Neuronal stem cell (in vitro differentiated cells): ENCODE results near the gene ZC3H12C.

Experiments
- DNase-seq: peaks from one replicate; pipeline ENCODE4 v3.0.0-alpha.2; 2013; ENCODE audit warnings: low spot score
- H2AFZ ChIP-seq: one replicate; pipeline ENCODE4 v1.6.1; 2013; ENCODE audit warnings: mild to moderate bottlenecking, low read length, inconsistent platforms
- H2AK5ac ChIP-seq: 2 replicates; pipeline ENCODE4 v1.6.1; 2013; ENCODE audit warnings: low read depth, mild to moderate bottlenecking, inconsistent platforms, low read length, moderate library complexity, mixed read lengths
- H2BK120ac ChIP-seq: 2 replicates; pipeline ENCODE4 v1.6.1; 2013; ENCODE audit warnings: low read depth, mild to moderate bottlenecking, inconsistent platforms, low read length, moderate library complexity, mixed read lengths
- H2BK12ac ChIP-seq: one replicate; pipeline ENCODE4 v1.6.1; 2013; ENCODE audit warnings: low read length, inconsistent platforms
- H2BK15ac ChIP-seq: 2 replicates; pipeline ENCODE4 v1.6.1; 2013; ENCODE audit warnings: mild to moderate bottlenecking, low read length, inconsistent platforms, mixed read lengths
- H2BK5ac ChIP-seq: one replicate; pipeline ENCODE4 v1.6.1; 2013; ENCODE audit warnings: inconsistent platforms, mild to moderate bottlenecking, low read length, moderate library complexity
- H3K14ac ChIP-seq: one replicate; pipeline ENCODE4 v1.6.1; 2013; ENCODE audit warnings: low read length, inconsistent platforms
- H3K18ac ChIP-seq: 2 replicates; pipeline ENCODE4 v1.6.1; 2013; ENCODE audit warnings: low read length, inconsistent platforms
- H3K23ac ChIP-seq: 2 replicates; pipeline ENCODE4 v1.6.1; 2013; ENCODE audit warnings: low read depth, mild to moderate bottlenecking, mixed read lengths, low read length, inconsistent platforms; ENCODE audit not compliant: poor library complexity
- H3K27ac ChIP-seq: replicated peaks from 3 replicates; pipeline ENCODE4 v1.5.1; 2013; ENCODE audit warnings: low read length, inconsistent platforms
- H3K27me3 ChIP-seq, 3 experiments: 2 replicates each; pipeline ENCODE4 v1.6.1; 2013; ENCODE audit warnings: low read length in 3 of 3, mild to moderate bottlenecking in 2 of 3, inconsistent platforms in 1 of 3, low read depth in 1 of 3, mixed read lengths in 1 of 3, moderate library complexity in 1 of 3; ENCODE audit not compliant: control insufficient read depth in 3 of 3, insufficient read depth in 3 of 3
- H3K36me3 ChIP-seq, 2 donors: replicated peaks in 1 of 2; 2 replicates each; pipeline ENCODE4 v1.6.1; 2013; ENCODE audit warnings: low read length in 2 of 2; ENCODE audit not compliant: control insufficient read depth in 2 of 2, insufficient read depth in 2 of 2
- H3K4ac ChIP-seq: 2 replicates; pipeline ENCODE4 v1.6.1; 2013; ENCODE audit warnings: inconsistent platforms, mild to moderate bottlenecking, low read length, moderate library complexity
- H3K4me1 ChIP-seq, 2 donors: 1 replicate in 1 of 2; 2 replicates in 1 of 2; pipeline ENCODE4 v1.6.1; 2013; ENCODE audit warnings: low read length in 2 of 2, low read depth in 1 of 2; ENCODE audit not compliant: control insufficient read depth in 2 of 2, insufficient read depth in 1 of 2
- H3K4me2 ChIP-seq: one replicate; pipeline ENCODE4 v1.6.1; 2013; ENCODE audit warnings: mild to moderate bottlenecking, low read length, inconsistent platforms; ENCODE audit not compliant: insufficient read depth, poor library complexity, severe bottlenecking
- H3K4me3 ChIP-seq, 2 donors: 2 replicates each; pipeline ENCODE4 v1.5.1; 2013; ENCODE audit warnings: low read length in 2 of 2, mild to moderate bottlenecking in 2 of 2, inconsistent platforms in 1 of 2, moderate library complexity in 1 of 2
- H3K79me1 ChIP-seq: one replicate; pipeline ENCODE4 v1.6.1; 2013; ENCODE audit warnings: low read depth, mild to moderate bottlenecking, inconsistent platforms, low read length, moderate library complexity
- H3K9ac ChIP-seq: one replicate; pipeline ENCODE4 v1.6.1; 2013; ENCODE audit warnings: mild to moderate bottlenecking, low read depth, low read length, inconsistent platforms; ENCODE audit not compliant: poor library complexity
- H3K9me3 ChIP-seq, 2 donors: replicated peaks in 1 of 2; 2 replicates each; pipeline versions ENCODE3 to v1.6.1; 2013; ENCODE audit warnings: low read length in 2 of 2, mild to moderate bottlenecking in 2 of 2, inconsistent platforms in 1 of 2, low read depth in 1 of 2, mixed read lengths in 1 of 2, moderate library complexity in 1 of 2; ENCODE audit not compliant: control insufficient read depth in 2 of 2, insufficient read depth in 1 of 2
- H4K8ac ChIP-seq: one replicate; pipeline ENCODE4 v1.6.1; 2013; ENCODE audit warnings: low read depth, mild to moderate bottlenecking, inconsistent platforms, low read length, moderate library complexity
- H4K91ac ChIP-seq: one replicate; pipeline ENCODE4 v1.6.1; 2013; ENCODE audit warnings: low read length, low read depth, mild to moderate bottlenecking, inconsistent platforms; ENCODE audit not compliant: poor library complexity
- WGBS, 2 donors: extraction: QIAGEN DNeasy Blood & Tissue Kit; methylation state at CpG; one replicate each; pipeline ENCODE4 v1.1.7; 2013; ENCODE audit warnings: missing lambda C conversion rate in 2 of 2, mixed read lengths in 1 of 2; ENCODE audit not compliant: insufficient read length in 2 of 2, insufficient replicate concordance in 1 of 2; ENCODE audit errors: extremely low coverage in 2 of 2; 5-methylcytosine and 5-hydroxymethylcytosine counted together

The ZC3H12C gene

GRCh38 chr11:110199184-110199981, 106.2 kb downstream of the ZC3H12C start:
- H2BK12ac ChIP-seq, result no peak overlapping the region
- no peak overlapping the region for H2AFZ ChIP-seq
- WGBS, 2 donors, result no CpG with 5 or more reads among the region's 4 CpGs
- no peak overlapping the region for H3K4me2 ChIP-seq
- H4K8ac ChIP-seq, result no peak overlapping the region
- H3K9ac ChIP-seq, result no peak overlapping the region
- no peaks in the 10 kb centered on the region for H3K79me1 ChIP-seq
- peaks cover 0 to 3% of the 10 kb centered on the region in 2 donors for H3K4me1 ChIP-seq
- DNase-seq, result no peak
- no peak overlapping the region for H2BK120ac ChIP-seq
- H2BK5ac ChIP-seq, result no peak overlapping the region
- no peak overlapping the region for H4K91ac ChIP-seq
- no peak overlapping the region for H3K4me3 ChIP-seq
- H3K9me3 ChIP-seq, result no peaks in the 10 kb centered on the region
- no peak overlapping the region for H2BK15ac ChIP-seq
- no peaks in the 10 kb centered on the region for H3K27me3 ChIP-seq
- H3K36me3 ChIP-seq, result no peaks in the 10 kb centered on the region
- no peak overlapping the region for H3K23ac ChIP-seq
- H2AK5ac ChIP-seq, result no peak overlapping the region
- H3K4ac ChIP-seq, result no peak overlapping the region
- no peak overlapping the region for H3K14ac ChIP-seq
- H3K18ac ChIP-seq, result no peak overlapping the region
- H3K27ac ChIP-seq, result no peak overlapping the region

GRCh38 chr11:110200241-110200640, 107.0 kb downstream of the ZC3H12C start:
- no peak overlapping the region for H3K18ac ChIP-seq
- H3K9me3 ChIP-seq, result no peaks in the 10 kb centered on the region
- no peak overlapping the region for H4K8ac ChIP-seq
- no peak overlapping the region for H2BK15ac ChIP-seq
- H3K79me1 ChIP-seq, result no peaks in the 10 kb centered on the region
- no peak overlapping the region for H3K4me2 ChIP-seq
- H3K27ac ChIP-seq, result no peak overlapping the region
- no peak overlapping the region for H2AK5ac ChIP-seq
- H3K4ac ChIP-seq, result no peak overlapping the region
- no peak for DNase-seq
- H3K9ac ChIP-seq, result no peak overlapping the region
- H2BK120ac ChIP-seq, result no peak overlapping the region
- no peak overlapping the region for H2AFZ ChIP-seq
- no peak overlapping the region for H3K14ac ChIP-seq
- no peaks in the 10 kb centered on the region for H3K36me3 ChIP-seq
- WGBS, 2 donors, result no CpG with 5 or more reads among the region's 6 CpGs
- H2BK12ac ChIP-seq, result no peak overlapping the region
- H3K4me1 ChIP-seq, result peaks cover 0 to 3% of the 10 kb centered on the region in 2 donors
- H3K27me3 ChIP-seq, result no peaks in the 10 kb centered on the region
- H2BK5ac ChIP-seq, result no peak overlapping the region
- H3K4me3 ChIP-seq, result no peak overlapping the region
- no peak overlapping the region for H4K91ac ChIP-seq
- no peak overlapping the region for H3K23ac ChIP-seq

- H3K79me1 ChIP-seq, result no peaks in the 10 kb centered on the region
- H3K27ac ChIP-seq, result no peak overlapping the region
- no peak for DNase-seq
- H3K4ac ChIP-seq, result no peak overlapping the region
- no peak overlapping the region for H3K4me2 ChIP-seq
- no peak overlapping the region for H2BK5ac ChIP-seq
- H2BK15ac ChIP-seq, result no peak overlapping the region
- no peak overlapping the region for H3K9ac ChIP-seq
- no peak overlapping the region for H2BK120ac ChIP-seq
- WGBS, 2 donors, result no CpG with 5 or more reads among the region's 10 CpGs
- no peak overlapping the region for H3K14ac ChIP-seq
- no peaks in the 10 kb centered on the region for H3K9me3 ChIP-seq
- peaks cover 0 to 3% of the 10 kb centered on the region in 2 donors for H3K4me1 ChIP-seq
- no peak overlapping the region for H4K91ac ChIP-seq
- no peak overlapping the region for H2BK12ac ChIP-seq
- no peak overlapping the region for H2AK5ac ChIP-seq
- H3K27me3 ChIP-seq, result no peaks in the 10 kb centered on the region
- H3K4me3 ChIP-seq, result no peak overlapping the region
- H2AFZ ChIP-seq, result no peak overlapping the region
- no peak overlapping the region for H4K8ac ChIP-seq
- H3K36me3 ChIP-seq, result no peaks in the 10 kb centered on the region
- no peak overlapping the region for H3K23ac ChIP-seq
- no peak overlapping the region for H3K18ac ChIP-seq
Observed at GRCh38 chr11:110200836-110201235, 107.6 kb downstream of the ZC3H12C start.

- no peak overlapping the region for H3K14ac ChIP-seq
- no peak overlapping the region for H4K8ac ChIP-seq
- no peak for DNase-seq
- H3K4ac ChIP-seq, result no peak overlapping the region
- H3K4me2 ChIP-seq, result no peak overlapping the region
- no peak overlapping the region for H2BK5ac ChIP-seq
- H3K79me1 ChIP-seq, result no peaks in the 10 kb centered on the region
- H2BK15ac ChIP-seq, result no peak overlapping the region
- peak overlapping the region; percentile 36 for H2AK5ac ChIP-seq
- no peak overlapping the region for H3K27ac ChIP-seq
- no peak overlapping the region for H2BK120ac ChIP-seq
- H4K91ac ChIP-seq, result no peak overlapping the region
- H3K27me3 ChIP-seq, result no peaks in the 10 kb centered on the region
- H3K4me1 ChIP-seq, result no peaks in the 10 kb centered on the region
- no peak overlapping the region for H3K9ac ChIP-seq
- H2AFZ ChIP-seq, result no peak overlapping the region
- no peak overlapping the region for H3K23ac ChIP-seq
- WGBS, 2 donors, result no CpG with 5 or more reads among the region's 6 CpGs
- H3K4me3 ChIP-seq, result no peak overlapping the region
- no peaks in the 10 kb centered on the region for H3K9me3 ChIP-seq
- H2BK12ac ChIP-seq, result no peak overlapping the region
- no peaks in the 10 kb centered on the region for H3K36me3 ChIP-seq
- no peak overlapping the region for H3K18ac ChIP-seq
Observed at GRCh38 chr11:110207123-110207522, 113.9 kb downstream of the ZC3H12C start.
